SU-DHL-6 (cell line): ENCODE measurements around the gene BNIP1.

Experiments used
- EZH2phosphoT487 ChIP-seq: fragments of 200-600 bp; sonication (generic), shearing (Covaris generic); conservative IDR thresholded peaks from 2 replicates; pipeline ENCODE4 v1.6.1; 2018; ENCODE audit warnings: mild to moderate bottlenecking, antibody characterized with exemption, low read length, moderate library complexity, mixed read lengths
- TF ChIP-seq, protein P1 (sequence below): fragments of 200-600 bp; sonication (generic); IDR thresholded peaks from one replicate; pipeline ENCODE4 v1.5.1; 2017; ENCODE audit warnings: antibody characterized with exemption, mild to moderate bottlenecking, low read length, moderate library complexity; ENCODE audit not compliant: insufficient read depth, poor library complexity, severe bottlenecking

DNA sequence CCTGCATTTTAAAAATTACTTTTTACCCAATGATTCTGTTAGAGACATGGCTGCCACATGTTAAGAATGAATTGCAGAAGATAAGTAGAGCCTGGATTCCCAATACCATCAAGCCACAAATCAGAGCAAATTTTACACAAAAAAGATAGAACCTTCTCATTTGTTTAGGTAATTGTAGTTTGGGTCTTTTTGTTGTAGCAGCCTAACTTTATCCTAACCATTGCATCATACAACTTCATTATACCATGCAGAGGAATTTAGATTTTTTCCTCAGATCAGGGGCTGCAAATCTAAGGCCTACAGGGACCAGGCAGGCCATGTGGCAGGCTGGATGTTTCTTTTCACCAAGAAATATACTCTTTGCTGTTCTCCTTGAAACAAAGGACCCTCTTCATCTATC, 56.0 kb downstream of the BNIP1 start:
- TF ChIP-seq, protein P1, sequence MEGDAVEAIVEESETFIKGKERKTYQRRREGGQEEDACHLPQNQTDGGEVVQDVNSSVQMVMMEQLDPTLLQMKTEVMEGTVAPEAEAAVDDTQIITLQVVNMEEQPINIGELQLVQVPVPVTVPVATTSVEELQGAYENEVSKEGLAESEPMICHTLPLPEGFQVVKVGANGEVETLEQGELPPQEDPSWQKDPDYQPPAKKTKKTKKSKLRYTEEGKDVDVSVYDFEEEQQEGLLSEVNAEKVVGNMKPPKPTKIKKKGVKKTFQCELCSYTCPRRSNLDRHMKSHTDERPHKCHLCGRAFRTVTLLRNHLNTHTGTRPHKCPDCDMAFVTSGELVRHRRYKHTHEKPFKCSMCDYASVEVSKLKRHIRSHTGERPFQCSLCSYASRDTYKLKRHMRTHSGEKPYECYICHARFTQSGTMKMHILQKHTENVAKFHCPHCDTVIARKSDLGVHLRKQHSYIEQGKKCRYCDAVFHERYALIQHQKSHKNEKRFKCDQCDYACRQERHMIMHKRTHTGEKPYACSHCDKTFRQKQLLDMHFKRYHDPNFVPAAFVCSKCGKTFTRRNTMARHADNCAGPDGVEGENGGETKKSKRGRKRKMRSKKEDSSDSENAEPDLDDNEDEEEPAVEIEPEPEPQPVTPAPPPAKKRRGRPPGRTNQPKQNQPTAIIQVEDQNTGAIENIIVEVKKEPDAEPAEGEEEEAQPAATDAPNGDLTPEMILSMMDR, result no peak
- no peak for TF ChIP-seq EZH2phosphoT487
